ENCODE measurements around the gene LCP1. TPM values are rescaled to one million over a fixed set of nuclear protein-coding genes. Genes with fewer than 3 reads are reported as not detected.

The LCP1 gene
- polyA plus RNA-seq, 1 of the 3 experiments (the other 2 are of a cell fraction) = 0.03 TPM

DNA sequence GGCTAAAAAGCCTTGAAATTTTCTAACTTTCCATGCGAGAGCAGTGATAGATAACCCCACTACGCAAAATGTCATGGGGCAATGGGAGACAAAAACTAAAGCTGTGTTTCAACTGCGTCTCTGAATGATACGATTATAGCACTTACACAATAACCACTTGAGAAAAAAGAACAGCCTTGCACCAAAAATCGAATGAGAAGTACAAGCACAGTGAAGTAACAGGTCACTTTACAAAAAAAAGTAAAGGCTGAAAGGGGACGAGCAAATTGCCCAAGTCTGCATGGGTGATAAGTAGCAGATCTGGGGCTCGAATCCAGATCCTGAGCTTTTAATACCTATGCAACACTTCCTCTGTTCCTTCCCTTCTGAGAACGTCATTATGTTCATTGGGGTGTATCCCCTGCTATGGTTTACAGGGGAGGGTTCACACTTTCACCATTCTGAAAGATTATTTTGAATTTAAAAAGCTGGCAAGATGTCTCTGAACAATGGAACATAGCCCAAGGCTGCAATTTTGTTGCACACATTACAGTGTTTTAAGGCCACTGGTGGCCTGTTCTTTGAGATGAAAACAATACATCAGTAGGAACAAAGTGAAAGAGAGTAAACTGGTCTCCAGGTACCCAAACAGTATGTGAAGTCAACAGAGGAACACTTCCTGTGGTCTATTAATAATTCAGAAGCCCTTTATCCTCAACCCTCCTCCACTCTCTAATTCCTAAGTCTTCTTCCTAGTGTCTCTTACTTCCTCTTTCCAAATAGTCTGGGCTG, 80.3 kb downstream of the LCP1 start:
- no peak overlapping the region for H3K4me2 ChIP-seq
- WGBS (ENCODE audit: low lambda C conversion rate) = 57% methylated on average over 8 of the region's 8 CpGs
- H3F3A ChIP-seq (replicated peaks; ENCODE audit: insufficient read depth) = no peaks in the 10 kb centered on the region
- POLR2A ChIA-PET = interaction anchor here (0.6 kb wide), 1 partner anchor 19 kb away, joined by 4 read pairs; no protein-coding TSS in a partner anchor
- CTCF ChIA-PET = no interaction called here
- no peaks in the 10 kb centered on the region for H3K79me2 ChIP-seq (ENCODE audit: insufficient read depth)
- no peak overlapping the region for H3K27ac ChIP-seq (ENCODE audit: low read depth in 2 of 2, low read length in 1 of 2)
- DNase-seq = no peak
- no peak overlapping the region for H2AFZ ChIP-seq (ENCODE audit: low read depth)
- H3K4me1 ChIP-seq (ENCODE audit: control insufficient read depth in 1 of 2, insufficient read depth in 2 of 2, low read depth in 1 of 2, low read length in 1 of 2) = peaks cover 0 to 4% of the 10 kb centered on the region in 2 experiments; a peak in 1 of 4 replicates
- H3K4me3 ChIP-seq (ENCODE audit: low read depth in 2 of 2, low read length in 1 of 2) = no peak overlapping the region
- H3K9me2 ChIP-seq = no peaks in the 10 kb centered on the region
- no peaks in the 10 kb centered on the region for H3K36me3 ChIP-seq (replicated peaks in 1 of 2; ENCODE audit: control insufficient read depth in 1 of 2, insufficient read depth in 2 of 2, low read length in 1 of 2)
- H3K9ac ChIP-seq = no peak overlapping the region
- no peaks in the 10 kb centered on the region for H4K20me1 ChIP-seq (ENCODE audit: insufficient read depth)
- no peaks in the 10 kb centered on the region; the same call in 1 of the 2 replicates for H3K27me3 ChIP-seq (ENCODE audit: insufficient read depth)
- H3K9me3 ChIP-seq = no peaks in the 10 kb centered on the region
- TF ChIP-seq, protein P1, sequence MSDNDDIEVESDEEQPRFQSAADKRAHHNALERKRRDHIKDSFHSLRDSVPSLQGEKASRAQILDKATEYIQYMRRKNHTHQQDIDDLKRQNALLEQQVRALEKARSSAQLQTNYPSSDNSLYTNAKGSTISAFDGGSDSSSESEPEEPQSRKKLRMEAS (IDR thresholded peaks at IDR 0.05; ENCODE audit: low read depth) = no peak

DNA sequence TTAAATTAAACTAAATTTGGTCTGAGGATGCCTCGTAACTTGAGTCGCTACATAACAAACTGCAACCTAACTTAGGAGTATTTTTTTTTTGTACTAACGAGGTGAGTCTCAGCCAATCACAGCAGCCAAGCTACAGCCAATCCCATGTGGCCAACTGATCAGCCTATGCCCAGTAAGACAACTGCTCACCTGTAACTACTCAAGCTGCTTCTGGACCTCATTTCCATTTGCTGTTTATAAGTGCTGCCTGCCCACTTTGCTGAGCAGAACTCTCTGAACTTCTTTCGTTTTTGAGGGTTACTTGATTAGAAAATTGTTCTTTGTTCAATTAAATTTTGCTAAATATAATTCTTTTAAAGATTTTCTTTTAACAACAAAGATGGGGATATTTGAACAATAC, 81.0 kb downstream of the LCP1 start:
- Histone ChIP-seq H3K9me3 (no peaks in the 10 kb centered on the region), H3K4me3 (ENCODE audit: low read depth in 2 of 2, low read length in 1 of 2) (no peak overlapping the region), H3K36me3 (replicated peaks in 1 of 2; ENCODE audit: control insufficient read depth in 1 of 2, insufficient read depth in 2 of 2, low read length in 1 of 2) (no peaks in the 10 kb centered on the region), H4K20me1 (ENCODE audit: insufficient read depth) (no peaks in the 10 kb centered on the region), H3K4me2 (no peak overlapping the region), H3K4me1 (ENCODE audit: control insufficient read depth in 1 of 2, insufficient read depth in 2 of 2, low read depth in 1 of 2, low read length in 1 of 2) (peaks cover 0 to 4% of the 10 kb centered on the region in 2 experiments; a peak in 1 of 4 replicates), H2AFZ (ENCODE audit: low read depth) (no peak overlapping the region), H3K27me3 (ENCODE audit: insufficient read depth) (no peaks in the 10 kb centered on the region; the same call in 1 of the 2 replicates), H3F3A (replicated peaks; ENCODE audit: insufficient read depth) (no peaks in the 10 kb centered on the region), H3K9me2 (no peaks in the 10 kb centered on the region), H3K79me2 (ENCODE audit: insufficient read depth) (no peaks in the 10 kb centered on the region), H3K9ac (no peak overlapping the region), H3K27ac (ENCODE audit: low read depth in 2 of 2, low read length in 1 of 2) (no peak overlapping the region)
- no peak for DNase-seq
- ChIA-PET POLR2A (no interaction called here), CTCF (no interaction called here)
- TF ChIP-seq TCF12 (IDR thresholded peaks at IDR 0.05) = no peak
- TF ChIP-seq MXI1 (IDR thresholded peaks at IDR 0.05; ENCODE audit: low read depth, low read length) = no peak
- no peak for TF ChIP-seq FOXJ3 (CRISPR knock-in tag; IDR thresholded peaks at IDR 0.05)
- no peak for TF ChIP-seq TAF1 (IDR thresholded peaks at IDR 0.05; ENCODE audit: borderline replicate concordance, low read depth, low read length)
- no peak for TF ChIP-seq NFIC (IDR thresholded peaks at IDR 0.05; ENCODE audit: borderline replicate concordance)
- 60% methylated on average over 4 of the region's 4 CpGs for WGBS (ENCODE audit: low lambda C conversion rate)

DNA sequence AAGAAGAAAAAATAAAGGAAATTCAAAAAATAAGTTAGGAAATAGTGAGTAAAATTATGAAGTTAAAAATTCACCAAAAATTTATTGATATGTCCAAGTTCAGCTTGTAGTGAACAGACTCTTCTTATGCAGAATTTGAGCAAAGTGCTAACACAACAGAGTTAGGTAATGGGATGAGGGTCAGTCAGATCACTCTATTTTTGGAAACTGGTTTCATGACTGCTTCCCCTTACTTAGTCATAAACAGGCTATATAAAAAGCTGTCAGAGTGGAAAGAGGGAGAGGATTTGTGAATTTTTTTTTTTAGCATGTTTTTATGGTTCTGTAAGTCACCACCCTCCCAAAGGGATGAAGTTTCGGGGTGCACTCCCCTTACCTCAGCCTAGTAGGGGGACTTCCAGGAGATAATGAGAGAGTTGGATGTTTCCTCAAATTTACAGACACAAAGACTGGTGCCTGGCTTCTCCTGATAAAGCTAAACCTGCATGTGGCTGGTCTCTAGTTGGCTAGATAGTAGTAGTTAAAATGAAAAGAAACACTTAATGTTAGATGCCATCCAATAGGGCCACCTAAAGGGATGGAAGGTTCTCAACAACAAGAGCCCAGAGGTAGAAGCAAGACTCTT, 81.7 kb downstream of the LCP1 start:
- Histone ChIP-seq H3K4me2 (no peak overlapping the region), H3K36me3 (replicated peaks in 1 of 2; ENCODE audit: control insufficient read depth in 1 of 2, insufficient read depth in 2 of 2, low read length in 1 of 2) (no peaks in the 10 kb centered on the region), H3K27me3 (ENCODE audit: insufficient read depth) (no peaks in the 10 kb centered on the region; the same call in 1 of the 2 replicates), H3K27ac (ENCODE audit: low read depth in 2 of 2, low read length in 1 of 2) (no peak overlapping the region), H3F3A (replicated peaks; ENCODE audit: insufficient read depth) (no peaks in the 10 kb centered on the region), H3K9ac (no peak overlapping the region), H2AFZ (ENCODE audit: low read depth) (no peak overlapping the region), H3K79me2 (ENCODE audit: insufficient read depth) (no peaks in the 10 kb centered on the region), H3K4me1 (ENCODE audit: control insufficient read depth in 1 of 2, insufficient read depth in 2 of 2, low read depth in 1 of 2, low read length in 1 of 2) (peaks cover 0 to 4% of the 10 kb centered on the region in 2 experiments; a peak in 2 of 4 replicates), H4K20me1 (ENCODE audit: insufficient read depth) (no peaks in the 10 kb centered on the region), H3K9me2 (no peaks in the 10 kb centered on the region), H3K4me3 (ENCODE audit: low read depth in 2 of 2, low read length in 1 of 2) (no peak overlapping the region), H3K9me3 (no peaks in the 10 kb centered on the region)
- TF ChIP-seq RCOR1 (IDR thresholded peaks at IDR 0.05; ENCODE audit: low read length) (no peak), RXRA (IDR thresholded peaks at IDR 0.05; ENCODE audit: borderline replicate concordance, low read depth) (no peak), YY1 (IDR thresholded peaks at IDR 0.05; ENCODE audit: low read depth) (no peak), TCF12 (IDR thresholded peaks at IDR 0.05) (no peak), RAD21 (IDR thresholded peaks at IDR 0.05; ENCODE audit: low read length) (no peak)
- TF ChIP-seq, protein P1 (IDR thresholded peaks at IDR 0.05; ENCODE audit: low read depth) = no peak
- 47% methylated on average over 1 of the region's 1 CpG for WGBS (ENCODE audit: low lambda C conversion rate)
- DNase-seq = no peak
- ChIA-PET CTCF (no interaction called here), POLR2A (no interaction called here)
